ENCODE results near the gene TLE1. TPM values are rescaled to one million over a fixed set of nuclear protein-coding genes. Genes with fewer than 3 reads are reported as not detected.

The TLE1 gene
- total and polyA plus RNA-seq, 2 of the 4 experiments (the other 2 are of a cell fraction) = 36.0 to 51.0 TPM

- intact Hi-C loops (cut with micrococcal nuclease) = no loop called here
- H3K79me1 ChIP-seq (ENCODE audit: low read depth in 1 of 2, low read length in 2 of 2) = peaks cover 0 to 2% of the 10 kb centered on the region in 2 experiments; a peak in 1 of 4 replicates
- H3K9me3 ChIP-seq (ENCODE audit: control insufficient read depth, insufficient read depth, low read length) = no peaks in the 10 kb centered on the region
- BruUV-seq (replicated peaks) = no TSS peak
- H2BK5ac ChIP-seq (ENCODE audit: low read depth, low read length, poor library complexity, severe bottlenecking) = no peak overlapping the region
- no peak overlapping the region for H4K91ac ChIP-seq (ENCODE audit: insufficient read depth, low read depth, low read length)
- H3K4ac ChIP-seq (ENCODE audit: low read depth, low read length) = no peak overlapping the region
- no peaks in the 10 kb centered on the region for H3K27me3 ChIP-seq (ENCODE audit: control insufficient read depth, insufficient read depth, low read length)
- no peak overlapping the region for H2AK5ac ChIP-seq (ENCODE audit: low read depth, low read length)
- in situ Hi-C loops (cut with MboI; ENCODE audit: low sequenced_read_pairs) = no loop called here
- WGBS, 2 experiments (ENCODE audit: extremely low coverage in 2 of 2, insufficient read length in 1 of 2) = no CpG with 5 or more reads among the region's 9 CpGs
- H3K9ac ChIP-seq (ENCODE audit: low read depth, low read length) = no peak overlapping the region
- H2BK20ac ChIP-seq (ENCODE audit: low read depth, low read length) = no peak overlapping the region
- no peak overlapping the region for H2AFZ ChIP-seq (replicated peaks; ENCODE audit: low read length, poor library complexity)
- no peak overlapping the region for H3K18ac ChIP-seq (ENCODE audit: low read depth, low read length)
- H3K14ac ChIP-seq (replicated peaks; ENCODE audit: low read depth, low read length) = no peak overlapping the region
- H4K20me1 ChIP-seq (ENCODE audit: insufficient read depth, low read length) = no peaks in the 10 kb centered on the region
- H4K5ac ChIP-seq (ENCODE audit: low read depth, low read length) = no peak overlapping the region
- CTCF ChIA-PET = no interaction called here
- no peak for ATAC-seq (ENCODE audit: low read depth)
- DNase-seq = no peak
- no peak overlapping the region for H3K56ac ChIP-seq (ENCODE audit: extremely low read depth, insufficient read depth, low read length)
- H3K4me2 ChIP-seq (ENCODE audit: low read depth, low read length) = no peak overlapping the region
- H2AK9ac ChIP-seq (replicated peaks; ENCODE audit: low read depth, low read length, poor library complexity) = no peak overlapping the region
- H3K9me1 ChIP-seq (ENCODE audit: insufficient read depth, low read length) = peaks cover 6% of the 10 kb centered on the region
- H3K4me3 ChIP-seq (ENCODE audit: insufficient read depth, low read depth, low read length) = no peak overlapping the region
- H3K23ac ChIP-seq (ENCODE audit: low read depth, low read length) = no peak overlapping the region
- H3K36me3 ChIP-seq (ENCODE audit: control insufficient read depth, insufficient read depth, low read length) = peaks cover 54% of the 10 kb centered on the region
- H3K4me1 ChIP-seq (ENCODE audit: control insufficient read depth, insufficient read depth, low read length) = peaks cover 11% of the 10 kb centered on the region
- H3K27ac ChIP-seq (ENCODE audit: insufficient read depth, low read length) = no peak overlapping the region
- no peak for TF ChIP-seq RAD21 (IDR thresholded peaks at IDR 0.05; ENCODE audit: low read length)
- no peak for TF ChIP-seq FOS (IDR thresholded peaks at IDR 0.05; ENCODE audit: low read depth, low read length)
- no peak for TF ChIP-seq ELK1 (IDR thresholded peaks at IDR 0.05; ENCODE audit: borderline replicate concordance, low read depth, low read length)
- no peak for TF ChIP-seq CEBPB (IDR thresholded peaks at IDR 0.05; ENCODE audit: low read depth, low read length)
- H2BK120ac ChIP-seq (ENCODE audit: low read depth, low read length) = no peak overlapping the region
- dilution Hi-C loops (cut with HindIII; ENCODE audit: low sequenced_read_pairs, unreplicated experiment) = no loop called here
- no peak overlapping the region for H2BK15ac ChIP-seq (ENCODE audit: low read depth, low read length)
- POLR2A ChIA-PET (ENCODE audit: unreplicated experiment) = no interaction called here
- H4K8ac ChIP-seq (ENCODE audit: low read depth in 2 of 2, low read length in 2 of 2) = no peak overlapping the region
These were observed 99.5 kb downstream of the TLE1 start for GRCh38 chr9:81589819-81590218.

Measured in IMR-90 (cell line).